K562 (cell line): ENCODE results near the gene STRN3. TPM values are rescaled to one million over a fixed set of nuclear protein-coding genes. Genes with fewer than 3 reads are reported as not detected.

Experiments used
- ATAC-seq: fragments of 200-7000 bp; cut with Tn5 transposase; 3 replicates; pipeline ENCODE4 v1.9.1; 2020; ENCODE audit warnings: moderate library complexity
- BruUV-seq: library from RNA; stranded (reverse); fragments of 400-500 nt; replicated peaks from 2 replicates; lab custom pipeline; 2021; lab: Mats Ljungman, UMichigan
- CTCF ChIA-PET: fragments of 300-600 bp; formaldehyde crosslinking; extraction: SDS; loops from one replicate; lab custom pipeline; 2021; ENCODE audit warnings: low intra/inter-chr PET ratio; lab: Yijun Ruan, JAX
- POLR2A ChIA-PET: fragments of 300-600, 350-650 bp; sonication (Branson Sonifier 250); formaldehyde crosslinking; extraction: SDS; loops from one replicate; lab custom pipeline; 2021; ENCODE audit warnings: antibody characterized with exemption, inconsistent platforms; lab: Yijun Ruan, JAX
- DNase-seq, 4 experiments: peaks; one replicate each; pipeline versions ENCODE4 v3.0.0 to v3.0.0-alpha.2; 2011 to 2018; ENCODE audit warnings: low spot score in 3 of 4, mixed read lengths in 3 of 4; ENCODE audit errors: extremely low read depth in 1 of 4
- FAIRE-seq: peaks from 2 replicates; lab custom pipeline; 2011; peaks lifted over from hg19 to GRCh38; lab: Jason Lieb, UNC
- H2AFZ ChIP-seq: 2 replicates; pipeline ENCODE4 v1.6.0; 2011; ENCODE audit warnings: low read depth, low read length, control low read depth, inconsistent platforms
- H3K27ac ChIP-seq: fragments of 200-600 bp; 3 replicates; pipeline ENCODE4 v1.8.0; 2011; ENCODE audit warnings: low read depth, mild to moderate bottlenecking, control low read depth, inconsistent platforms, low read length, moderate library complexity, mixed read lengths; ENCODE audit errors: extremely low read depth
- H3K27me3 ChIP-seq, 2 experiments: fragments of 300-600 bp in 1 of 2; 2 replicates in 1 of 2; 3 replicates in 1 of 2; pipeline versions ENCODE4 v1.6.0 to v1.8.0; 2011; ENCODE audit warnings: inconsistent platforms in 2 of 2, low read length in 2 of 2, mild to moderate bottlenecking in 1 of 2, mixed read lengths in 1 of 2, moderate library complexity in 1 of 2; ENCODE audit not compliant: control insufficient read depth in 2 of 2, insufficient read depth in 2 of 2
- H3K36me3 ChIP-seq: fragments of 300-600 bp; 3 replicates; pipeline ENCODE4 v1.8.0; 2011; ENCODE audit warnings: mild to moderate bottlenecking, low read length, inconsistent platforms; ENCODE audit not compliant: control insufficient read depth, insufficient read depth
- H3K4me1 ChIP-seq, 2 experiments: fragments of 200-600 bp in 1 of 2; replicated peaks in 1 of 2; 2 replicates in 1 of 2; 3 replicates in 1 of 2; pipeline versions ENCODE4 v1.5.1 to v1.8.0; 2011; ENCODE audit warnings: inconsistent platforms in 2 of 2, low read length in 2 of 2, mild to moderate bottlenecking in 1 of 2, mixed read lengths in 1 of 2, moderate library complexity in 1 of 2; ENCODE audit not compliant: control insufficient read depth in 2 of 2, insufficient read depth in 2 of 2
- H3K4me2 ChIP-seq: 2 replicates; pipeline ENCODE4 v1.6.1; 2011; ENCODE audit warnings: low read length, control low read depth, inconsistent platforms, mixed read lengths; ENCODE audit not compliant: insufficient read depth
- H3K4me3 ChIP-seq: fragments of 200-600 bp; sonication (generic), shearing (Covaris generic); 2 replicates; pipeline ENCODE4 v1.5.1; 2016; ENCODE audit warnings: control low read depth, inconsistent platforms
- H3K79me2 ChIP-seq: fragments of 200-600 bp; 3 replicates; pipeline ENCODE4 v1.8.0; 2011; ENCODE audit warnings: low read length, inconsistent platforms; ENCODE audit not compliant: control insufficient read depth, insufficient read depth
- H3K9ac ChIP-seq, 2 experiments: 2 replicates each; pipeline versions ENCODE4 v1.6.0 to v1.6.1; 2011; ENCODE audit warnings: low read depth in 2 of 2, low read length in 2 of 2, control low read depth in 1 of 2, inconsistent platforms in 1 of 2, mild to moderate bottlenecking in 1 of 2, mixed read lengths in 1 of 2; ENCODE audit not compliant: insufficient read depth in 1 of 2
- H3K9me1 ChIP-seq: one replicate; pipeline ENCODE4 v1.6.0; 2011; ENCODE audit warnings: inconsistent platforms, mild to moderate bottlenecking, low read length, moderate library complexity; ENCODE audit not compliant: control insufficient read depth, insufficient read depth
- H3K9me3 ChIP-seq: replicated peaks from 2 replicates; pipeline ENCODE4 v1.5.1; 2011; ENCODE audit warnings: low read depth, low read length, inconsistent platforms; ENCODE audit not compliant: control insufficient read depth, insufficient read depth
- H4K20me1 ChIP-seq: replicated peaks from 2 replicates; pipeline ENCODE4 v1.6.1; 2011; ENCODE audit warnings: low read length, inconsistent platforms, mixed read lengths; ENCODE audit not compliant: control insufficient read depth, insufficient read depth
- CBX2 ChIP-seq: fragments of 200-600 bp; sonication (generic); IDR thresholded peaks from one replicate; pipeline ENCODE4 v1.6.1; 2012; ENCODE audit warnings: mild to moderate bottlenecking, low read length, inconsistent platforms; ENCODE audit not compliant: insufficient read depth, poor library complexity, severe bottlenecking
- CEBPB ChIP-seq: fragments of 450-650 bp; IDR thresholded peaks from 2 replicates; pipeline ENCODE4 v1.6.1; 2016; ENCODE audit warnings: missing genetic modification characterization, missing compliant biosample characterization
- CHD4 ChIP-seq: fragments of 200-600 bp; sonication (generic); IDR thresholded peaks from 3 replicates; pipeline ENCODE4 v1.6.1; 2012; ENCODE audit warnings: low read depth, mild to moderate bottlenecking, mixed read lengths, low read length, inconsistent platforms; ENCODE audit not compliant: insufficient read depth, insufficient replicate concordance, poor library complexity, severe bottlenecking
- CREBBP ChIP-seq: IDR thresholded peaks from one replicate; pipeline ENCODE4 v1.6.1; 2012; ENCODE audit warnings: low read depth, mild to moderate bottlenecking, control low read depth, inconsistent platforms, low read length
- DPF2 ChIP-seq: fragments of 450-650 bp; IDR thresholded peaks from 2 replicates; pipeline ENCODE4 v1.6.1; 2016
- FOXJ2 ChIP-seq: fragments of 200-800 bp; sonication (Bioruptor generic); IDR thresholded peaks from 2 replicates; pipeline ENCODE4 v1.6.1; 2016; ENCODE audit warnings: missing genetic modification characterization, missing compliant biosample characterization
- JUND ChIP-seq, 2 experiments: IDR thresholded peaks; 2 replicates in 1 of 2; 3 replicates in 1 of 2; pipeline ENCODE4 v1.6.1; 2011; ENCODE audit warnings: borderline replicate concordance in 2 of 2, low read depth in 2 of 2, low read length in 2 of 2, improper control_type of control experiment in 1 of 2, missing biosample characterization in 1 of 2, missing genetic modification characterization in 1 of 2, missing genetic modification reagents in 1 of 2
- KLF13 ChIP-seq: fragments of 450-650 bp; IDR thresholded peaks from 2 replicates; pipeline ENCODE4 v1.6.1; 2016; ENCODE audit warnings: missing genetic modification characterization, low read depth, mild to moderate bottlenecking, missing compliant biosample characterization, moderate library complexity, borderline replicate concordance
- POLR2AphosphoS2 ChIP-seq: IDR thresholded peaks from 2 replicates; pipeline ENCODE4 v1.6.1; 2012; ENCODE audit warnings: low read length, improper control_type of control experiment
- RBM25 ChIP-seq: fragments of 200-400 bp; formaldehyde crosslinking; IDR thresholded peaks from 2 replicates; pipeline ENCODE4 v1.6.1; 2018; ENCODE audit warnings: low read length, low read depth, moderate library complexity; ENCODE audit not compliant: severe bottlenecking
- TEAD4 ChIP-seq, 2 experiments: sonication (generic) in 1 of 2; formaldehyde crosslinking in 1 of 2; IDR thresholded peaks; 2 replicates each; pipeline versions ENCODE4 v1.6.1 to v1.8.0; 2012 to 2022; ENCODE audit warnings: borderline replicate concordance in 1 of 2, inconsistent platforms in 1 of 2, low read length in 1 of 2, mild to moderate bottlenecking in 1 of 2, missing genetic modification reagents in 1 of 2
- TGIF2 ChIP-seq: sonication (generic); formaldehyde crosslinking; IDR thresholded peaks from 2 replicates; pipeline ENCODE4 v1.8.1; 2022; ENCODE audit warnings: mild to moderate bottlenecking, missing genetic modification reagents, moderate library complexity
- WGBS: fragments of 100-300 bp; shearing (Covaris generic); methylation state at CpG from one replicate; pipeline ENCODE4 v1.1.6; 2016; ENCODE audit warnings: low coverage, mixed read lengths; ENCODE audit not compliant: insufficient coverage; ENCODE audit errors: missing lambda C conversion rate; 5-methylcytosine and 5-hydroxymethylcytosine counted together
- in situ Hi-C: fragments of 300-500 bp; cut with MboI; formaldehyde crosslinking; loops from 4 replicates; pipeline ENCODE4 v1.15.0; 2018; ENCODE audit warnings: inconsistent platforms, mixed read lengths
- intact Hi-C: fragments of 100-400 bp; cut with micrococcal nuclease; formaldehyde crosslinking; loops from 2 replicates; pipeline ENCODE4 v1.14.2; 2022
- polyA plus RNA-seq, 8 experiments: library from polyadenylated mRNA; depleted of rRNA in 4 of 8; stranded (reverse) in 5 of 8; unstranded in 3 of 8; fragments of >200 nt; fragmentation: Nextera tagmentation in 2 of 8; fragmentation: Illumina TruSeq in 1 of 8; extraction: Ambion mirVana in 2 of 8; extraction: Trizol in 1 of 8; gene quantifications; 2 replicates each; pipeline versions ENCODE4 v1.2.1 to v1.2.3, GENCODE V29; 2011 to 2014; ENCODE audit warnings: inconsistent platforms in 1 of 8, missing spikeins in 1 of 8
- total RNA-seq, 7 experiments: library from RNA; depleted of rRNA in 6 of 7; stranded (reverse); fragments of >200 nt in 6 of 7; fragmentation: Illumina TruSeq in 2 of 7; extraction: Trizol in 2 of 7; gene quantifications; 2 replicates each; pipeline versions ENCODE4 v1.2.1 to v1.2.3, GENCODE V29; 2011 to 2021; ENCODE audit warnings: low replicate concordance in 1 of 7
- TF ChIP-seq, protein P1 (sequence below): fragments of 450-650 bp; IDR thresholded peaks from 2 replicates; pipeline ENCODE4 v1.7.1; 2018; ENCODE audit warnings: mild to moderate bottlenecking, low read depth; ENCODE audit not compliant: partially characterized antibody

Gene STRN3
- total and polyA plus RNA-seq, 9 of the 15 experiments (the other 6 are each of a cell fraction or from before 2014, with no cell fraction given): 5.9 to 29.1 (median 16.0) TPM

GRCh38 chr14:31059152-31059924, 33.2 kb upstream of the STRN3 start:
- FAIRE-seq (peak; percentile 94), DNase-seq (peak; percentile 72 to 96 (median 82)), ATAC-seq (peak; percentile 86)
- Histone ChIP-seq H3K4me3 (no peak overlapping the region), H3K9me1 (no peaks in the 10 kb centered on the region), H4K20me1 (no peaks in the 10 kb centered on the region), H3K9ac (peak overlapping the region in 1 of 2 experiments; percentile 65; a peak in 2 of 4 replicates), H3K79me2 (peaks cover 20% of the 10 kb centered on the region; the same call in 2 of the 3 replicates), H3K27ac (peak overlapping the region; percentile 82), H2AFZ (peak overlapping the region; percentile 74; the same call in 1 of the 2 replicates), H3K4me1 (peaks cover 14 to 36% of the 10 kb centered on the region in 2 experiments; a peak in 4 of 5 replicates), H3K4me2 (peak overlapping the region; percentile 43), H3K9me3 (no peaks in the 10 kb centered on the region), H3K36me3 (no peaks in the 10 kb centered on the region), H3K27me3 (no peaks in the 10 kb centered on the region)
- in situ Hi-C loops (no loop called here), intact Hi-C loops (loop anchor here (1.0 to 2.0 kb wide), 2 partner anchors 21 to 33 kb away; partner anchors contain the start of gene STRN3)
- BruUV-seq: no TSS peak
- ChIA-PET POLR2A (interaction anchor here (0.6 to 2.0 kb wide), 8 partner anchors 11 to 1302 kb away, joined by 3 to 12 read pairs (median 3); partner anchors contain the start of genes AP4S1 and STRN3), CTCF (no interaction called here)
- 0% methylated on average over 1 of the region's 1 CpG for WGBS
- TF ChIP-seq CREBBP (no peak), FOXJ2 (tag) (no peak), DPF2 (peak; percentile 99), TEAD4 (IDR thresholded peaks at IDR 0.05; ENCODE audit: low read length) (peak; percentile 100), TEAD4 (CRISPR knock-in tag; IDR thresholded peaks at IDR 0.05; ENCODE audit: borderline replicate concordance) (no peak), CHD4 (no peak), CEBPB (tag) (peak; percentile 100), POLR2AphosphoS2 (no peak), RBM25 (no peak), CBX2 (no peak), TGIF2 (no peak), KLF13 (tag) (no peak), JUND (IDR thresholded peaks at IDR 0.05; ENCODE audit: borderline replicate concordance, low read depth, low read length) (peak; percentile 88), JUND (tag; IDR thresholded peaks at IDR 0.05; ENCODE audit: borderline replicate concordance, low read depth, low read length) (peak; percentile 83; the same call in 1 of the 3 replicates)
- TF ChIP-seq, protein P1, sequence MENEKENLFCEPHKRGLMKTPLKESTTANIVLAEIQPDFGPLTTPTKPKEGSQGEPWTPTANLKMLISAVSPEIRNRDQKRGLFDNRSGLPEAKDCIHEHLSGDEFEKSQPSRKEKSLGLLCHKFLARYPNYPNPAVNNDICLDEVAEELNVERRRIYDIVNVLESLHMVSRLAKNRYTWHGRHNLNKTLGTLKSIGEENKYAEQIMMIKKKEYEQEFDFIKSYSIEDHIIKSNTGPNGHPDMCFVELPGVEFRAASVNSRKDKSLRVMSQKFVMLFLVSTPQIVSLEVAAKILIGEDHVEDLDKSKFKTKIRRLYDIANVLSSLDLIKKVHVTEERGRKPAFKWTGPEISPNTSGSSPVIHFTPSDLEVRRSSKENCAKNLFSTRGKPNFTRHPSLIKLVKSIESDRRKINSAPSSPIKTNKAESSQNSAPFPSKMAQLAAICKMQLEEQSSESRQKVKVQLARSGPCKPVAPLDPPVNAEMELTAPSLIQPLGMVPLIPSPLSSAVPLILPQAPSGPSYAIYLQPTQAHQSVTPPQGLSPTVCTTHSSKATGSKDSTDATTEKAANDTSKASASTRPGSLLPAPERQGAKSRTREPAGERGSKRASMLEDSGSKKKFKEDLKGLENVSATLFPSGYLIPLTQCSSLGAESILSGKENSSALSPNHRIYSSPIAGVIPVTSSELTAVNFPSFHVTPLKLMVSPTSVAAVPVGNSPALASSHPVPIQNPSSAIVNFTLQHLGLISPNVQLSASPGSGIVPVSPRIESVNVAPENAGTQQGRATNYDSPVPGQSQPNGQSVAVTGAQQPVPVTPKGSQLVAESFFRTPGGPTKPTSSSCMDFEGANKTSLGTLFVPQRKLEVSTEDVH: no peak
